Measurements from ENCODE around the gene EHMT1.
"Not testable (repeated sequence)": the region's sequence is repeated elsewhere in the genome, so short reads cannot be mapped to it uniquely, and the experiment has no call there.

EHMT1 gene

DNA sequence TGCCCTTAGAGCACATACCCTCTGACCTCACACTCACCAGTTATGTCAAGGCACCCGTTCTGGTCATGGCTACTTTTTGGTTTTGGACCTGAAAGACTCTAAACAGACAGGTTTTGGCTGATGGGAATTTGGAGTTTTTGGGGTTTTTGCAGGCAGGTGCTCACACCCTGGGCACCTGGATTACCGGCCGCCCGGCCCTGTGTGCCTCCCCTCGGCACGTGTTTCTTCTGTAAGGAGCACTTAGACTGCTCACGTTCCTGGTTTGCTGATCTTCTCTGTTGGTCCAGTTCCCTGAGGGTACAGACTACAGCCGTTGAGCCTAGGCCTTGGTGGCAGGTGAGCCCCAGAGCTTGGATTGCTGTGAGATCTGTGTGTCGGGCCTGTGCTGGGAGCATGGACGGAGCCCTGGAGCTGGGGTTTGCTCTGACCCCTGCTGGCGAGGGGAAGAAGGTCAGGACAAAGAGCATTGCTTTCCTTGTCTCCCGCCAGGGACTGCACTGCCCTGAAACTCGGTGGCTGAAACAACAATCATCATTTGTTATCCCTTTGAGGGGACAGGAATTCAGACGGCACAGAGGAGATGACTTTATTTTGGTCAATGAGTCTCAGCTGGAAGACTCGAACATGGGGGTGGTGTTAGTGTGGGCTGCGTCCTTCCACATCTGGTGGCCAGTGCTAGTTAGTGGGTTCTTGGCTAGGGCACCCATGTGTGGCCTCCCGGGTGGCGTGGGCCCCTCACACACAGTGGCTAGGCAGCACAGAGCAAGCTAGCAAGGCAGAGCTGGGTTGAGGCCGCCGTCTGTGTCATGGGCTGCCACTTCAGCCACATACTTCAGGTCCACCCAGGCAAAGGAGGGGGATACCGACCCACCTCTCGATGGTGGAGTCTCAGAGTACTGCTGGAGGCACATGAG, 76.4 kb downstream of the EHMT1 start:
- DNase-seq (ENCODE audit: low spot score): peak; percentile 42

DNA sequence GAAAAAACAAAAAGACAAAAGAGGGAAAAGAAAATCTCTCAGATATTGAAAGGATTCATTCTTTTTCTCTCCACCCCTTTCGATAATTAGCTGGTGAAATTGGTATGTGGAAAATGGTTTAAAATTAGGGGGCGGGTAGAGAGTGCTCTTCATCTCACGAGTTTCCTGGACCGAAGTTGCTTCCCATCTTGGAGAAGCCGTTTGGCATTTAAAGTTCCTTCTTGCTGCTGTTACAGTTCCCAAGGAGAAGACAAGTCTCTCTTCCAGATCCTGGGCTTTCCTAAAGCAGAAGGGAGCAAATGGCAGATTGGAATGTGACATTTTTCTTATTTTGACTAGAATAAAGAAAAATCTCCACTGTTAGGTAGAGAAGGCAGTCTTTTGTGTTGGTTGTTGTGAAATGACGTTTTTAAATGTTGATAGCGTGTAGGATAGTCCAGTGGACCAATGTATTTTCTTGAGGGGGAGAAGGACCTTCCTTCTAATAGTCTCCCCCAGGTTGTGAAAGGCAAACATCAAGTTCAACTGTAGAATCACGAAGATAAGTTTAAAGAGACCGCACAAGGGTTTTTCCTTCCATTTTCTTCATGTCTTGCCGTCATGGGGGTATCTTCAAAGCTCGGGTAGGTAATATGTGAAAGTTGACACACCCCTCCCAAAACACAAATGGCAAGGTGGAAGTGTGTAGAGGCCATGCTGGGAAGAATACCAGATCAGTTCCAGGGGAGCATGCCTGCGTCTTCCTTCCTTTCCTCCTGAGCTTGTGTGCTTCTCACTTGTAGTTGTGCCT, 77.5 kb downstream of the EHMT1 start:
- DNase-seq (ENCODE audit: low spot score): no peak

DNA sequence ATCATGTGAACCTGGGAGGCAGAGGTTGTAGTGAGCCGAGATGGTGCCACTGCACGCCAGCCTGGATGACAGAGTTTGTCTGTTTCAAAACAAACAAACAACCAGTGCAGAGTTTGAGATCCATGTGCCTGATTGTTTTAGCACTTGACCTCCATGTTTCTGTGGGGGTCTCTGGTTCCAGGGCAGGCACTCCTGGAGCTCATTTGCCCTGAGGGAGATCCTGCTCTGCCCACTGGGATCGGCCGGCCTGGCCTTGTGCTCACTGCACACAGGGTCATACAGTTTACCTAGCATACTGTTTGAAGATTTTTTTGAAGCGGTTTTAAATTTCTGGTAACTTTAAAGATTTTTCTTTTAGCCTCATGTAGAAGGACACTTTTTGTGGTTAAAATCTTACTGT, 78.4 kb downstream of the EHMT1 start:
- DNase-seq (ENCODE audit: low spot score): no peak

DNA sequence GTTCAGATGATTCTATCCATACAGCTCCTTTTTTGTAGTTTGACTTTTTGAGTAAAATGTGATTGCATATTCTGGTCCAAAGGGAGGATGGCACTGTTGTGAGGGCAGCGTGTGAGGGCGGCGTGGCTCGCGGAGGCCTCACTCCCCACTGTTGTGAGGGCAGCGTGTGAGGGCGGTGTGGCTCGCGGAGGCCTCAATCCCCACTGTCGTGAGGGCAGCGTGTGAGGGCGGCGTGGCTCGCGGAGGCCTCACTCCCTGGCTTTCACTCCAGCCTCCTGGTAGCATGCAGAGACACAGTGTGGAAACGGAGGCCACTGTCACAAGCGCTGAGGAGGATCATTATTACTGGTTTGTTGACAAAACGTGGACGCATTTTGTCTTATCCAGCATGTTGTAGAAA, 79.0 kb downstream of the EHMT1 start:
- DNase-seq (ENCODE audit: low spot score): no peak

DNA sequence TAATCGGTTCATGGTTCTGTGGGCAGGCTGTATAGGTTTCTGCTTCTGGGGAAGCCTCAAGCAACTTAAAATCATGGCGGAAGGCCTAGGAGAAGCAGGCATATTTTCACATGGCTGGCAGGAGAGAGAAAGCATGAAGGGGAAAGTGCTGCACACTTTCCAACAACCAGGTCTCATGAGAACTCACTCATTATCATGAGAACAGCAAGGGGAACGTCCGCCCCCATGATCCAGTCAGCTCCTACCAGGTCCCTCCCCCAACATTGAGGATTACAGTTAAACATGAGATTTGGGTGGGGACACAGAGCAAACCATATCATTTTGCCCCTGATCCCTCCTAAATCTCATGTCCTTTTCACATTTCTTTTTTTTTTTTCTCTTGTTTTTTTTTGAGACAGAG, 82.1 kb downstream of the EHMT1 start:
- DNase-seq (ENCODE audit: low spot score): no peak

DNA sequence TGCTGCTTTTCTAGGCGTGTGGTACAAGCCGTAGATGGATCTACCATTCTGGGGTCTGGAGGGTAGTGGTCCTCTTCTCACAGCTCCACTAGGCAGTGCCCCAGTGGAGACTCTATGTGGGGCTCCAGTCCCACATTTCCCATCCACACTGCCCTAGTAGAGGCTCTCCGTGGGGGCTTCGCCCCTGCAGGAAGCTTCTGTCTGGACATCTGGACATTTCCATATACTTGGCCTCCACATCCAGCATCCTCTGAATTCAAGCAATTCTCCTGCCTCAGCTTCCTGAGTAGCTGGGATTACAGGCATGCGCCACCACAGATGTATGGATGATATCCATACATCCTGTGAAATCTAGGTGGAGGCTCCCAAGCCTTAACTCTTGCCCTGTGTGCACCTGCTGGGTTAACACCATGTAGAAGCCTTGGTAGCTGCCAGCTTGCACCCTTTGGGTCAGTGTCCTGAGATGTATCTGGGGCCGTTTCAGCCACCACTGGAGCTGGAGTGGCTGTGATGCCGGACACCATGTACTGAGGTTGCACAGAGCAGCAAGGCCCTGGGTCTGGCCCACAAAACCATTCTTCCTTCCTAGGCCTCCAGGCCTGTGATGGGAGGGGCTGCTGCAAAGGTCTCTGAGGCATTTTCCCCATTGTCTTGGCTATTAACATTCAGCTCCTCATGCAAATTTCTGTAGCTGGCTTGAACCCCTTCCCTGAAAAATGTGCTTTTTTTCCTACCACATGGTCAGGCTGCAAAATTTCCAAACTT, 84.0 kb downstream of the EHMT1 start:
- DNase-seq (ENCODE audit: low spot score): no peak

DNA sequence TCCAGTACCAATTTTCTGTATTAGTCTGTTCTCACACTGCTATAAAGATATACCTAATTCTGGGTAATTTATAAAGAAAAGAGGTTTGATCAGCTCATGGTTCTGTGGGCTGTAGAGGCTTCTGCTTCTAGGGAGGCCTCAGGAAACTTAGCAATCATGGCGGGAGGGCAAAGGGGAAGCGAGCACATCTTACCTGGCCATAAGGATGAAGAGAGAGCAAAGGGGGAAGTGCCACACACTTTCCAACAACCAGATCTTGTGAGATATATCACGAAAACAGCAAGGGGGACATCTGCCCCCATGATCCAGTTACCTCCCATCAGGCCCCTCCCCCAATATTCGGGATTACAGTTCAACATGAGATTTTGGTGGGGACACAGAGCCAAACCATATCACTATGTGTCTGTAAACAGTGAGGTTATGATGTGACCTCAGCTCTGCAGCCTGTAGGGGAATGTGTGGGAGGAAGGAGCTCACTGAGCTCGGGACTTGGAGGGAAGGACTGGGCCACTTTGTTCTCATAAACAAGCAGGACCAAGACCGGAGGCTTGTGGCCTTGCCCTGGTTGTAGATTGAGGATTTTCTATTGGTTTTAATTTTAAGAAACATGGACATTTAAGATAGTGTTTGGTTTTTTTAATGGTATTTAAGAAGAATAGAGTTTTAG, 85.2 kb downstream of the EHMT1 start:
- DNase-seq (ENCODE audit: low spot score): no peak

DNA sequence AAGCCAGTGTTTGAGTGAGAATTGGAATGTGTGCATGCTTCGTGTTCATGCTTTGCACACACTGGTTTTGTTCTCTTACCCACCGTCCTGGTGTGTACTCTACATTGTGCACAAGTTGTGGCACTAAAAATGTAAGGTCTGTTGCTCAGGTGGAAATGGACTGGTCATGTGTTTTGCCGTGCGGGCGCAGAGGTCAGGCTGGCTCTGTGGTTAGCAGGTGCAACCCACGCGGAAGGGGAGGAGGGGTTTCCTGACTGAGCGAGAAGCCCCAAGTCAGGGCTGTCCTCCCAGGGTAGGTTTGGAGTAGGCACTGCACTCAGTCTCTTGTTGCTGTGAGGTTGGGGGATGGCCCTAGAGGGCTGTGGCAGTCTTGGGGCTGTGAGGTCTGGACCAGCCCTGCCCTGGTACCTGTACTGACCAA, 86.6 kb downstream of the EHMT1 start:
- no peak for DNase-seq (ENCODE audit: low spot score)

DNA sequence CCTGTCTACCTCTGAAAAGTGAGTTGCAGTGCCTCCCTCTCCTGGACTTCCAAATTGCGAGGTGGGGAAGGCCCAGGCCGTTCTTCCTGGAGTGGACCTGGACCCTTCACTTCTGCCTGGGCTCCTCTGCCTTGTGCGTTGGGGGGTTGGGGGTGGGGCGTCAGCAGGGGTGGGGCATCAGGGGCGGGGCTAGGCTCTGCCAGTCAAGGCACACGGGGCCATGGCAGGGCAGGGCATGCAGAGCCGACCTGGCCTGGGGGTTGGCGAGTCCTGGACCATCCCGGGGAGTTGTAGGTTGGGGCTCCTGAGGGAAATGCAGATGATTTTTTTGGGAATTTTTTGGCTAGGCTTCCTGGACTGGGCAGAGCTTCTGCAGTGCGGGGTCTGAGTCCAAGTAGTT, 87.1 kb downstream of the EHMT1 start:
- DNase-seq (ENCODE audit: low spot score): no peak

DNA sequence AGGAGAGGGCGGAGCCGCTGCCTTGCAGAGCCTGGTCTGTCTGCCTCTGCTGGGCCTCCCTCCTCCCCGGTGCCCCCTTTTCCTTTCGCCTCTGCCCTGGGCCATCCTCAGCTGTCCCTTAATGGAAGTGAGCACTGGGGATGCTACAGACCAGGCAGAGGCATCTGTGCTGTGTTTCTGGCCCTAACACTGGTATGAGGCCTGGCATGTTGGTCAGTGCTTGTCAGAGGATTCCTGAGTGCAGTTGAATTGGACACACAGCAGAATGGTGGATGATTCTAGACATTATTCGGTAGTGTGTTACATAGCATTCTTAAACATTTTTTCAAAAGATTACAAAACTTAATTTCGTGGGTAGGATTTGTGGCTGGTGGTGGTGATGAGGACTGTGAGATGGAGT, 88.6 kb downstream of the EHMT1 start:
- DNase-seq (ENCODE audit: low spot score): no peak

DNA sequence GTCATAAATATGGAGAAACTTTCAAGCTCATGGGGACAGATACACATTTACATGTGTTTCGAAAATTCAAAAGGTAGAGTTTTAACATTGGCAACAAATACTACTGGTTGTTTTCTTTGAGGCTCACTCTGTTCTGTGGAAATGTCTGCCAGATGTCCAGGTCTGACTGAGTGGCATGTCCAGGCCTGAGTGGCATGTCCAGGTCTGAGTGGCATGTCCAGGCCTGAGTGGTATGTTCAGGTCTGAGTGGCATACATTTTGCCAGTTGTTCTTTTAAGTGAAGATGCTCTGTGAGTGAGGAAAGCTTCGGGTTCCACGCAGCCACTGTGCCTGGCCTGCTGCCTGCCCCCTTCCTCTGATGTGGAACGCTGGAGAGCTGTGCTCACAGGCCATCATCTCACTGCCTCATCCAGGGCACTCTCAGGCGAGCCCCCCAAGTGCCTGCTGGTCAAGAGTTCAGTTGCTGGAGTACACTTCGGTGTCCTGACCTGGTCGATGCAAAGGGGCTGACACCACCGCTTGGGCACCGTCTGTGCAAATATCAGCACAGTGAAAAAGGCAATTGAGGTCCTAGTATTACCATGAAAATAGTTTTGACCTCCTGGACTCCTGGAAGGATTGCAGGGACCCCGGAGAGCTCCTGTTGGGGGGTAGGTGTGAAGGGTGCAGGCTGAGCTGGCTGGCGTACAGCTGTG, 89.9 kb downstream of the EHMT1 start:
- no peak for DNase-seq (ENCODE audit: low spot score)

DNA sequence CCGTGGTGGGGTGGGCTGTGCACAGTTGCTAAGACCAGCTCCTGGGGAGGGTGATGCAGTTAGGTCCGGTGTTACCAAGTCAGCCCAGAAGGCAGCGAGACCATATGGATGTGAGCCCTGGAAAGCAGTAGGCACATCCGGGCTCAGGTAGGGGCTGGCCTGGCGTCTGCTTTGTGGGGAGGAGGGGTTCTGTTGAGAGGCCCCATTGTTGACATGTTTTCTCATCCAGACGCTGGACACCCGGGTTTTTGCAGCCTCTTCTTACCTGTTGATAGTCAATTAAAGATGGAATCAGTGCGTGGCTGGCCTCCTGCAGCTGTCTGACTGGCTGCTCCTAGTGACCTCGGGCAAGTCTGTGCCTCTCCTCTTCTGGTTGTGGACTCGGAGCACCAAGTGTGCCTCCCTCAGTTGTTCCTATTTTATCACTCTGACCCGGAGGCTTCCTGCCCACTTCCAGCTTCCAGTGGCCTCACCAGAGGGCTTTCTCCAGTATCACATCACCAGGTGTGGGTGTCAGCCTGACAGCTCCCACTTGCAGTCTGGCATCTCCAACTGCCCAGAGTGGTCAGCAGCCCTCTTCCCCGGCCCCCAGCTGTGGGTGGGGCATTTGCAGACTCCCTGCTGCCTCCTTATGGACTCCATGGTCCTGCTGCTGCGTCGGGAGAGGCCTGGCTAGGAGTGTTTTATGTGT, 90.8 kb downstream of the EHMT1 start:
- DNase-seq (ENCODE audit: low spot score): no peak

DNA sequence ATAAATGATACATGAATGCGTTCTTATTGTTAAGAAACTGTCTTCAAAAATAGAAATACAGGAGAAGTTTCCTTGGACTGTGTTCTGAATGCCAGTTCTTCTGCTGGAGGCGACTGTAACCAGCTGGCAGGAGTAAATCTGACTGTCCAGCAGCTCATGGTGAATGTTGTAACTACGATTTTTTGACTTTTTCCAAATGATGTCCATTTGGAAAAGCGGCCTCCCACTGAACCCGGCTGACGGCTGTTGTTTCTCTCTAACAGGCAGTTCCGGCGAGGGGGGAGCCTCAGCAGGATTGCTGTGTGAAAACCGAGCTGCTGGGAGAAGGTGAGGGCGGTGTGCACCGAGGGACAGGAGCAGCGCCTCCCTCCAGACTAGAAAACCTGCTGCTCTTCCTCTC, 91.9 kb downstream of the EHMT1 start:
- no peak for DNase-seq (ENCODE audit: low spot score)

DNA sequence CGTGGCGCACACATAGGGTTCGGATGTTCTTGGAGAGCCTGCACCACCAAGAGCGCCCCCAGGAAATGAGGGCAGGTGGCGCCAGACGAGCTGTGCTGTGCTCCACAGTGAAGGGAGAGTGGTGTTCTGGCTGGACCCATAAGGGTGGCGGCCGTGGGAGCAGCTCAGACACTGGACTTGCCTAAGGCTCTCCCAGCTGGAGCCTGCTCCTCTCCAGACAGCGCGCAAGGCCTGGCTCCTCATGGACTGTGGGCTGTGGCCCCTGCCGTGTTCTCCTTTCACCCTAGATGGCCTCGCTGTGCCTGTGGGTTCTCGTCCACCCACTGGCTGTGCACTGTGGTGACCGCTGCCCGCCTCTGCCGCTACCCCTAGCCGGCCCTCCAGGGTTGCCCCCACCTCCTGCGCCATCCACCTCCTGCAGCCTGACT, 92.9 kb downstream of the EHMT1 start:
- DNase-seq (ENCODE audit: low spot score): no peak

DNA sequence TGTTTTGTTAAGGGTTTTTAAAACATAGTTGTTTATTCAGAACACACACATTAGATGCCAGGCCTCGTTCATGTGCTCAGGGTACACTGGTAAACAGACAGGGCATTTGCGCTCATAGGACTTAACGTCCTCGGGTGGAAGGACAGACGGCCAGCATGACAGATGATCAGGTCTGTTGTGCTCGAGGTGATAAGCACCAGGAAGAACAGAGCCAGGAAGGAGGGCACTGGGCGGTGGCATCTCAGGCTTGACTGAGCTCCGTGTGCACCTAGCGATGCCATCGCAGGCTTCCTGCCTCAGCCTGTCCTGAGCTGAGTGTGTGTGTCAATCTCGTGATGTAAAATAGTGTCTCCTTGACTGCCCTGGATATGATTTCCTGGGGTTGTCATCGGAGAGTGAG, 96.5 kb downstream of the EHMT1 start:
- DNase-seq (ENCODE audit: low spot score): no peak

DNA sequence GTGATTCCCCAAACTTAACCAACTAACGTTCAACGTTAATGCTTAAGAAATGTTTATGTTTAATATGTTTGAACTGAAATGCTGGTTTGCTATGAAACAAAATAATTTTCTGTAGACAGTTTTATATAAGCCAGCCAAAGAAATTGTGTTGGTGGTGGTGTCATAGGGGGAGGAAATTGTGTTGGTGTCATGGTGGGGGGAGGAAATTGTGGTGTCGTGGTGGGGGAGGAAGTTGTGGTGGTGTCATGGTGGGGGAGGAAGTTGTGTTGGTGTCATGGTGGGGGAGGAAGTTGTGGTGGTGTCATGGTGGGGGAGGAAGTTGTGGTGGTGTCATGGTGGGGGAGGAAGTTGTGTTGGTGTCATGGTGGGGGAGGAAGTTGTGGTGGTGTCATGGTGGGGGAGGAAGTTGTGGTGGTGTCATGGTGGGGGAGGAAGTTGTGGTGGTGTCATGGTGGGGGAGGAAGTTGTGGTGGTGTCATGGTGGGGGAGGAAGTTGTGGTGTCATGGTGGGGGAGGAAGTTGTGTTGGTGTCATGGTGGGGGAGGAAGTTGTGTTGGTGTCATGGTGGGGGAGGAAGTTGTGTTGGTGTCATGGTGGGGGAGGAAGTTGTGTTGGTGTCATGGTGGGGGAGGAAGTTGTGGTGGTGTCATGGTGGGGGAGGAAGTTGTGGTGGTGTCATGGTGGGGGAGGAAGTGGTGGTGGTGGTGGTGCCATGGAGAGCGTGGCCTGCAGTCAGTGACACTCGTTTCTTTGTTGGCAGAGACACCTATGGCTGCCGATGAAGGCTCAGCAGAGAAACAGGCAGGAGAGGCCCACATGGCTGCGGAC, 97.3 kb downstream of the EHMT1 start:
- DNase-seq (ENCODE audit: low spot score): not testable (repeated sequence)

DNA sequence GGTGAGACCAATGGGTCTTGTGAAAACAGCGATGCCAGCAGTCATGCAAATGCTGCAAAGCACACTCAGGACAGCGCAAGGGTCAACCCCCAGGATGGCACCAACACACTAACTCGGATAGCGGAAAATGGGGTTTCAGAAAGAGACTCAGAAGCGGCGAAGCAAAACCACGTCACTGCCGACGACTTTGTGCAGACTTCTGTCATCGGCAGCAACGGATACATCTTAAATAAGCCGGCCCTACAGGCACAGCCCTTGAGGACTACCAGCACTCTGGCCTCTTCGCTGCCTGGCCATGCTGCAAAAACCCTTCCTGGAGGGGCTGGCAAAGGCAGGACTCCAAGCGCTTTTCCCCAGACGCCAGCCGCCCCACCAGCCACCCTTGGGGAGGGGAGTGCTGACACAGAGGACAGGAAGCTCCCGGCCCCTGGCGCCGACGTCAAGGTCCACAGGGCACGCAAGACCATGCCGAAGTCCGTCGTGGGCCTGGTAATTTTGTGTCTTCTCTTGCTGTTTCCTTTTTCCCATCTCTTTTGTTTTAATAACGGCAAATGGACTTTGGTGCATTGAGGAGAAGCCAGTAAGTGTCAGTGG, 98.0 kb downstream of the EHMT1 start:
- DNase-seq (ENCODE audit: low spot score): no peak

DNA sequence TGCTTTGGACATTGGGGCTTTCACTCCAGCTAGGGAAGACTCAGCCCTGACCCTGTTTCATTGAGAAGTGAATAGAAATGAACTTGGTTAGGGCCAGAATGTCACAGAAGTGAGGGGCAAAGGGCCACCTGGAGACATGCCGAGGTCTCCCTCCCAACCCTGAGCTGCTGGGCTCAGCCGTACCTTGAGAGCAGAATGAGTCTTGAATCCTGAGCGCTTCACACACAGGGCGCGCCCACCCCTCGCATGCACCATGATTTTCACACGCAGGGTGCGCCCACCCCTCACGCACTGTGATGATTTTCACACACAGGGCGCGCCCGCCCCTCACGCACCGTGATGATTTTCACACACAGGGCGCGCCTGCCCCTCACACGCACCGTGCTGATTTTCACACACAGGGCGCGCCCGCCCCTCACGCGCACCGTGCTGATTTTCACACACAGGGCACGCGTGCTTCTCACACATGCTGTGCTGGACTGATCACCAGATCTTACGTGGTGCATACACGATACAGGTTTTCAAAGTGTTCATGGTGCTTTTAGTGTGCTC, 99.0 kb downstream of the EHMT1 start:
- DNase-seq (ENCODE audit: low spot score): no peak

DNA sequence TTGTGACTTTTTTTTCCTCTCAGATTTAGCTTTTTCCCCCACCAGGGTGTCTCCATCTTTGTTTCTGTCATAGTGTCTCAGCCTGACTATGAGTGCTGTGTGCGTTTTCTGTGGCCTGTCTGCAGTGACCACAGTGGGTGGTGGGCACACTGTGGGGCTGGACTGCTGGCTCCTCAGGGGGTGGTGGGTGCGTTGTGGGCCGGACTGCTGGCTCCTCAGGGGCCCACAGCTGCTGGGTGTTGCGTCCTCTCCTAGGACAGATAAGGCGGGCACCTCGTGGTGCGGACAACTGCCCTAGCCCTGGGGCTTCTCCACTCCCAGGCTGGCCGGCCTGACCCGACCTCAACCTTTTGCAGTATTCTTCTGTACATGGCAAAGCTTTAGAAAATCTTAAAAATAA, 100.4 kb downstream of the EHMT1 start:
- no peak for DNase-seq (ENCODE audit: low spot score)
